ENCODE measurements around the gene EXOC6B. TPM values are rescaled to one million over a fixed set of nuclear protein-coding genes. Genes with fewer than 3 reads are reported as not detected.

EXOC6B gene
- total RNA-seq, 1 experiment from 2014 or later: 33.7 TPM

DNA sequence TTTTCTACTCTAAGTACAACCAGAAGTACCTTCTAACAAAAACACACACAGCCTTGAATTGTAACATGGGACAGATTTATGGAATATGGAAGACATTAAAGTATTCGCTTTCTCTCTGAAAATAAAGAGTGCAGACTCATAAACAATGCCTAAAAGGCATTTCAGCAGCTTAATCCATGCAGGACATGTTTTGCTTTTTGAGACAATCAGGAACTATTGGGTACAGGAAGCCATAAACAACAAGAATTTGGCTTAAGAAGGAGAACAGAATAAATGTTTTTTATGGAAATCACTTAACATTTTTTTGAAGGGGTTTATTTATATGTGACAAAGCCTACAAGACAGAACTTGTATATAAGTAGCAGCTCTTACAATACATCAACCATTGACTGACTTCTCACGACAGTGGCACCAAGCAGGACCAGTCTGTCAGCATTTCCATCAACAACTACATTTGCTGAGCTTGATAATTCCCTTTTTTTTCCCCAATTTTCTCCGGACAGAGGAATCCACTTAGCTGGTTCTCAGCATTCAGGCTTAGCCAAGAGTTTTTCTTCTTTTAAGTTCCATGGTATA, 140.1 kb downstream of the EXOC6B start (continued):
- TF ChIP-seq, protein P1, sequence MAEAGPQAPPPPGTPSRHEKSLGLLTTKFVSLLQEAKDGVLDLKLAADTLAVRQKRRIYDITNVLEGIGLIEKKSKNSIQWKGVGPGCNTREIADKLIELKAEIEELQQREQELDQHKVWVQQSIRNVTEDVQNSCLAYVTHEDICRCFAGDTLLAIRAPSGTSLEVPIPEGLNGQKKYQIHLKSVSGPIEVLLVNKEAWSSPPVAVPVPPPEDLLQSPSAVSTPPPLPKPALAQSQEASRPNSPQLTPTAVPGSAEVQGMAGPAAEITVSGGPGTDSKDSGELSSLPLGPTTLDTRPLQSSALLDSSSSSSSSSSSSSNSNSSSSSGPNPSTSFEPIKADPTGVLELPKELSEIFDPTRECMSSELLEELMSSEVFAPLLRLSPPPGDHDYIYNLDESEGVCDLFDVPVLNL (CRISPR knock-in tag; IDR thresholded peaks at IDR 0.05; ENCODE audit: borderline replicate concordance, low read depth): no peak
- TF ChIP-seq, protein P2, sequence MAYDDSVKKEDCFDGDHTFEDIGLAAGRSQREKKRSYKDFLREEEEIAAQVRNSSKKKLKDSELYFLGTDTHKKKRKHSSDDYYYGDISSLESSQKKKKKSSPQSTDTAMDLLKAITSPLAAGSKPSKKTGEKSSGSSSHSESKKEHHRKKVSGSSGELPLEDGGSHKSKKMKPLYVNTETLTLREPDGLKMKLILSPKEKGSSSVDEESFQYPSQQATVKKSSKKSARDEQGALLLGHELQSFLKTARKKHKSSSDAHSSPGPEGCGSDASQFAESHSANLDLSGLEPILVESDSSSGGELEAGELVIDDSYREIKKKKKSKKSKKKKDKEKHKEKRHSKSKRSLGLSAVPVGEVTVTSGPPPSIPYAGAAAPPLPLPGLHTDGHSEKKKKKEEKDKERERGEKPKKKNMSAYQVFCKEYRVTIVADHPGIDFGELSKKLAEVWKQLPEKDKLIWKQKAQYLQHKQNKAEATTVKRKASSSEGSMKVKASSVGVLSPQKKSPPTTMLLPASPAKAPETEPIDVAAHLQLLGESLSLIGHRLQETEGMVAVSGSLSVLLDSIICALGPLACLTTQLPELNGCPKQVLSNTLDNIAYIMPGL (CRISPR knock-in tag; IDR thresholded peaks at IDR 0.05): no peak

DNA sequence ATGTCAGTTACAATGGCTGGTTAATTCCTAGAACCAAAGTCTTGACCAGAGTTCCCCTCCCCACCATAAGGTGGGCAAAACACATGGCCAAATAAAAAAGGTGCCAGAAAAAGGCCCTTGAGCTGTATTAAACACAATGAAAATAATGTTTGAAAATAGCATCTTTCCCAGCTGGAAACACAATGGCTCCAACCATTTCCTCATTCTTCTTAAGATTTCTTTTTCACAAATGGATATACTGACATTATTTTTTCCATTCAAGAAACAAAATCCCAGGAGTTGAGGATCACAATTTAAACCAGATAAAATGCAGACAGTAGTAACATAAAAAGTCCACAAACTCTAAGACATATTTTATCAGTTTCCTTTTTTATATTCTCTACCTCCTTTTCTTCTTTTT, 143.8 kb downstream of the EXOC6B start:
- DNase-seq (ENCODE audit: low spot score): no peak
- ChIA-PET POLR2A (no interaction called here), CTCF (interaction anchor here (0.6 kb wide), 1 partner anchor 65 kb away, joined by 3 read pairs; no protein-coding TSS in a partner anchor)
- TF ChIP-seq IRF2 (CRISPR knock-in tag; IDR thresholded peaks at IDR 0.05; ENCODE audit: borderline replicate concordance, low read depth) (no peak), RELA (CRISPR knock-in tag; IDR thresholded peaks at IDR 0.05; ENCODE audit: borderline replicate concordance) (no peak), HMGA2 (CRISPR knock-in tag; IDR thresholded peaks at IDR 0.05) (no peak)
- TF ChIP-seq, protein P3, sequence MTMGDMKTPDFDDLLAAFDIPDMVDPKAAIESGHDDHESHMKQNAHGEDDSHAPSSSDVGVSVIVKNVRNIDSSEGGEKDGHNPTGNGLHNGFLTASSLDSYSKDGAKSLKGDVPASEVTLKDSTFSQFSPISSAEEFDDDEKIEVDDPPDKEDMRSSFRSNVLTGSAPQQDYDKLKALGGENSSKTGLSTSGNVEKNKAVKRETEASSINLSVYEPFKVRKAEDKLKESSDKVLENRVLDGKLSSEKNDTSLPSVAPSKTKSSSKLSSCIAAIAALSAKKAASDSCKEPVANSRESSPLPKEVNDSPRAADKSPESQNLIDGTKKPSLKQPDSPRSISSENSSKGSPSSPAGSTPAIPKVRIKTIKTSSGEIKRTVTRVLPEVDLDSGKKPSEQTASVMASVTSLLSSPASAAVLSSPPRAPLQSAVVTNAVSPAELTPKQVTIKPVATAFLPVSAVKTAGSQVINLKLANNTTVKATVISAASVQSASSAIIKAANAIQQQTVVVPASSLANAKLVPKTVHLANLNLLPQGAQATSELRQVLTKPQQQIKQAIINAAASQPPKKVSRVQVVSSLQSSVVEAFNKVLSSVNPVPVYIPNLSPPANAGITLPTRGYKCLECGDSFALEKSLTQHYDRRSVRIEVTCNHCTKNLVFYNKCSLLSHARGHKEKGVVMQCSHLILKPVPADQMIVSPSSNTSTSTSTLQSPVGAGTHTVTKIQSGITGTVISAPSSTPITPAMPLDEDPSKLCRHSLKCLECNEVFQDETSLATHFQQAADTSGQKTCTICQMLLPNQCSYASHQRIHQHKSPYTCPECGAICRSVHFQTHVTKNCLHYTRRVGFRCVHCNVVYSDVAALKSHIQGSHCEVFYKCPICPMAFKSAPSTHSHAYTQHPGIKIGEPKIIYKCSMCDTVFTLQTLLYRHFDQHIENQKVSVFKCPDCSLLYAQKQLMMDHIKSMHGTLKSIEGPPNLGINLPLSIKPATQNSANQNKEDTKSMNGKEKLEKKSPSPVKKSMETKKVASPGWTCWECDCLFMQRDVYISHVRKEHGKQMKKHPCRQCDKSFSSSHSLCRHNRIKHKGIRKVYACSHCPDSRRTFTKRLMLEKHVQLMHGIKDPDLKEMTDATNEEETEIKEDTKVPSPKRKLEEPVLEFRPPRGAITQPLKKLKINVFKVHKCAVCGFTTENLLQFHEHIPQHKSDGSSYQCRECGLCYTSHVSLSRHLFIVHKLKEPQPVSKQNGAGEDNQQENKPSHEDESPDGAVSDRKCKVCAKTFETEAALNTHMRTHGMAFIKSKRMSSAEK (CRISPR knock-in tag; IDR thresholded peaks at IDR 0.05; ENCODE audit: borderline replicate concordance): no peak
- Mint-ChIP-seq H3K9me3 (no peaks in the 10 kb centered on the region), H3K4me1 (peaks cover 8% of the 10 kb centered on the region; the same call in 1 of the 2 replicates), H3K27ac (no peak overlapping the region), H3K27me3 (ENCODE audit: low read depth) (no peaks in the 10 kb centered on the region), H3K4me3 (no peak overlapping the region), H3K36me3 (no peaks in the 10 kb centered on the region; the same call in 1 of the 2 replicates)
- ATAC-seq: no peak

DNA sequence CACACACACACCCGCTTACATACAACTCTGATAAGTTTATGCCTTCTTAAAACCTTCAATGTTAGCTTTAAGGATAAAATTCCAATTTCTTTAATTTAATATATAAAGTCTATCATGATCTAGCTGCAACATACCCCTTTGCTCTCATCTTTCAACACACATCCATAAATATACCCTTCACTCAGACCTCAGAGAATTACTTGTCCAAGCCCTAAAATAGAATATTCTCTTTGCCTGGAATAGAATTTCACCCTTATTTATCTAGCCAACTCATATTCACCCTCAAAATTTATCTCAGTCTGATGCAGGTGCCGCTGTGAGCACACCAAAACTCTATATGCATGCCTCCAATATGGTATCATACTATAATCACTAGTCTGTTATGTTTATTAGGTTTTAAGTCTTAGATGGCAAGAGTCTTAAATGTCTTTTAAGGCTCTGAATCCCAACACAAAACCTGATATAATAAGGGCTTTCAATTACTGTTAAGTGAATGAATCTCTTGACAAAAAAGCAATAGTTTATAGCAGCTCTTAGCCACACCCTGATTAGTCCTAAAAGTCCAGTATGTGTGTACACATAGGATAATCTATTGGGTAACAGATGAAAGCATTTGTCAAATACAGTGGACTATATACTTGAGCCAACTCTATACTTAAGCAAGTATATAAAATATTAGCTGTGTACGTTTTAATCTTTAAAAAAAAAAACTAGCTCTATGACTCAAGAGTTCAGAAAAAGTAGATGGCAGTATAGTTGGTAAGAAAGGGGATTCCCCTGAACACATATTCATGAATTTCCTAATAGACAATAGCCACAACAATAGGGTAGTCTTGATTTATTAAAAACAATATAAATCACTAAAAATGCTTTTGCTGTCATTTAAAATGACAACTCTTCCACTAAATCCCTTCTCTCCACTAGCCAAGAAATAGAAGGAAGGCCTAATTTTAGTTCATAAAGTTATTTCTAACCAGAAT, 144.5 kb downstream of the EXOC6B start:
- DNase-seq (ENCODE audit: low spot score) (no peak), ATAC-seq (no peak)
- CTCF ChIA-PET: interaction anchor here (0.6 kb wide), 1 partner anchor 64 kb away, joined by 3 read pairs; no protein-coding TSS in a partner anchor

More for the DNA sequence above, 144.5 kb downstream of the EXOC6B start:
- Mint-ChIP-seq H3K9me3 (no peaks in the 10 kb centered on the region), H3K27ac (no peak overlapping the region), H3K36me3 (no peaks in the 10 kb centered on the region; the same call in 1 of the 2 replicates), H3K27me3 (ENCODE audit: low read depth) (no peaks in the 10 kb centered on the region), H3K4me1 (peaks cover 8% of the 10 kb centered on the region; the same call in 1 of the 2 replicates), H3K4me3 (no peak overlapping the region)
- TF ChIP-seq, protein P4, sequence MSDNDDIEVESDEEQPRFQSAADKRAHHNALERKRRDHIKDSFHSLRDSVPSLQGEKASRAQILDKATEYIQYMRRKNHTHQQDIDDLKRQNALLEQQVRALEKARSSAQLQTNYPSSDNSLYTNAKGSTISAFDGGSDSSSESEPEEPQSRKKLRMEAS (CRISPR knock-in tag; IDR thresholded peaks at IDR 0.05): no peak
- TF ChIP-seq GTF2I (CRISPR knock-in tag; conservative IDR thresholded peaks at IDR 0.05): no peak
- no peak for TF ChIP-seq ZNF263 (CRISPR knock-in tag; IDR thresholded peaks at IDR 0.05; ENCODE audit: low read depth)
- no peak for TF ChIP-seq TEAD4 (CRISPR knock-in tag; IDR thresholded peaks at IDR 0.05)
- TF ChIP-seq, protein P5, sequence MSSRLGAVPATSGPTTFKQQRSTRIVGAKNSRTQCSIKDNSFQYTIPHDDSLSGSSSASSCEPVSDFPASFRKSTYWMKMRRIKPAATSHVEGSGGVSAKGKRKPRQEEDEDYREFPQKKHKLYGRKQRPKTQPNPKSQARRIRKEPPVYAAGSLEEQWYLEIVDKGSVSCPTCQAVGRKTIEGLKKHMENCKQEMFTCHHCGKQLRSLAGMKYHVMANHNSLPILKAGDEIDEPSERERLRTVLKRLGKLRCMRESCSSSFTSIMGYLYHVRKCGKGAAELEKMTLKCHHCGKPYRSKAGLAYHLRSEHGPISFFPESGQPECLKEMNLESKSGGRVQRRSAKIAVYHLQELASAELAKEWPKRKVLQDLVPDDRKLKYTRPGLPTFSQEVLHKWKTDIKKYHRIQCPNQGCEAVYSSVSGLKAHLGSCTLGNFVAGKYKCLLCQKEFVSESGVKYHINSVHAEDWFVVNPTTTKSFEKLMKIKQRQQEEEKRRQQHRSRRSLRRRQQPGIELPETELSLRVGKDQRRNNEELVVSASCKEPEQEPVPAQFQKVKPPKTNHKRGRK (CRISPR knock-in tag; IDR thresholded peaks at IDR 0.05; ENCODE audit: borderline replicate concordance): no peak
- no peak for TF ChIP-seq ZNF317 (CRISPR knock-in tag; IDR thresholded peaks at IDR 0.05; ENCODE audit: borderline replicate concordance, low read depth)
- POLR2A ChIA-PET: no interaction called here
